ENCODE results near the gene EEFSEC. TPM values are rescaled to one million over a fixed set of nuclear protein-coding genes. Genes with fewer than 3 reads are reported as not detected.

Gene EEFSEC
- total RNA-seq, 1 donor from 2014 or later: 11.7 TPM

DNA sequence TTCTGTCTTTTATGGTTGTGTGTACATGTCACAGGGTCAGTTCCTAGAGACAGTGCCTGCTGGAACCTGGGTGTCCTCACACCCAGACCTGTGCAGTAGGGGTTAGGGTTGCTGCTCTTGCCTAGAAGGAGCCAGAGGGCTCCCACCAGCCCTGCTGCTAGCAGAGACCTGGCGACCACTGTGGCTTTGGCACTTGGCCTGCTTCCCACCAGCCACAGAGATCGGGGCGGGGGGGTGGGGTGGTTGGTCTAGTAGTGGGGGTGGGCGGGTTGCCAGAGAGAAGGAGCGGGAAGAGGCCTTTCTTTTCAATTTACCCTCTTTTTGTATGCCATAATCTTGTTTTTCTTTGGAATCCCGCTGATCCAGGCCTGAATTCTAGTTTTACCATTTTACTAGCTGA is 29.4 kb downstream of the EEFSEC start:
- no peak for DNase-seq (ENCODE audit: low spot score)

GRCh38 chr3:128185630-128186447 is 32.6 kb downstream of the EEFSEC start:
- no peak for DNase-seq (ENCODE audit: low spot score)

DNA sequence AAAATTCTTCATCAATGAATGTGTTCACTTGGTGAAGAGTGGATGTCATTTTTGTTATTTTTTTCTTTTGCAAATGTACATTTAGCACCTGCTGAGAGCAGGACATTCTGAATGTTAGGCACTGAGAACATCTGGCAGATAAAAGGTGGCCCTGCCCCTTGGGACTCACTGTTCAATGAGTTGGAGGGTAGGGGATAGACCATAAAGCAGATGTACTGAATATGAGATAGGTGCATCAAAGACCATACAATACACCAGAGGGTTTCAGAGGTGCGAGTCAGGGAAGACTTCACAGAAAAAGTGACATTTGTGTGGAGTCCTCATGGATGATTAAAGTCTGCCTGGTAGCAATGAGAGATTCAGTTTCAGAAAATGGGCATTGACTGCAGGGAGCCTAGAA is 34.2 kb downstream of the EEFSEC start:
- no peak for DNase-seq (ENCODE audit: low spot score)

GRCh38 chr3:128188326-128188725 is 35.0 kb downstream of the EEFSEC start:
- no peak for DNase-seq (ENCODE audit: low spot score)

- DNase-seq (ENCODE audit: low spot score): no peak
Measured at GRCh38 chr3:128188956-128189355, 35.7 kb downstream of the EEFSEC start.

- no peak for DNase-seq (ENCODE audit: low spot score)
Measured at GRCh38 chr3:128190501-128190900, 37.2 kb downstream of the EEFSEC start.

- DNase-seq (ENCODE audit: low spot score): no peak
Measured at GRCh38 chr3:128192131-128192530, 38.9 kb downstream of the EEFSEC start.

DNA sequence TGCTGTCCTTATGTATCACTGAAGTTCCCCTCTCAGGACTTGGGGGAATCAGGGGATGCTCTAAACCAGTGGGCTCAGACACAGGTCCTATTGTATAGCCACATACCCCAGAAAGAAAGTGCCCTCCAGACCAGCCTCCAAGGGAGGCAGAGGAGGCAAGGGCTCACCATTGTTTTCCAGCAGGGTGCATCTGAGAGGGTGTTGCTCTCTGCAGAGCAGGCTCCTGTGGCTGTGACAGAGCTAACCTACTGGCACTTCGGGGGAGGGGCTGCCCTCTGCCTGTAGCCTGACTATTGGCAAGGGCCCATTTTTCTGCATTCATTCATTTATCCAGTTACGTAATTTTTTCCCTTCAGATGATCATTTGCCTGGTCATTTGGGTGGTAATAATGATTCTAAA is 39.9 kb downstream of the EEFSEC start:
- DNase-seq (ENCODE audit: low spot score): no peak

DNA sequence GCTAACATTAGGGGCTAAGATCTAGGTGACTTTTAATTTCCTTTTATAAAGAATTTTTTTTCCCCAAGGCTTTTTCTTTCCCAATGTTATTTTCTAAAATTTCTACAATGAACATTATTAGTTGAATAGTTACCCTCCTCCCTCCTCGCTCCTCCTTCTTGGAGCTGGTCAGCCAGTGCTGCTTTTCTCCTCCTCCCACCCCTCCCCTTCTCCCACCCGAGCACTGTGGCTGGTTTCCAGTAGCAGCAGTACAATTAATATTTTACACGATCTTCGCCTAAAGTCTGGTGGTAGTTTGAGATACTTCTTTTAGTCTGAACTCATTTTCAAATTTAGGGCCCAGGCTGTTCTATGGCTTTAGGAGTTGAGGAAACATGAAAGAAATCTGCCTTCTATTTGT is 41.6 kb downstream of the EEFSEC start:
- DNase-seq (ENCODE audit: low spot score): no peak

GRCh38 chr3:128195369-128195768 is 42.1 kb downstream of the EEFSEC start:
- DNase-seq (ENCODE audit: low spot score): no peak

DNA sequence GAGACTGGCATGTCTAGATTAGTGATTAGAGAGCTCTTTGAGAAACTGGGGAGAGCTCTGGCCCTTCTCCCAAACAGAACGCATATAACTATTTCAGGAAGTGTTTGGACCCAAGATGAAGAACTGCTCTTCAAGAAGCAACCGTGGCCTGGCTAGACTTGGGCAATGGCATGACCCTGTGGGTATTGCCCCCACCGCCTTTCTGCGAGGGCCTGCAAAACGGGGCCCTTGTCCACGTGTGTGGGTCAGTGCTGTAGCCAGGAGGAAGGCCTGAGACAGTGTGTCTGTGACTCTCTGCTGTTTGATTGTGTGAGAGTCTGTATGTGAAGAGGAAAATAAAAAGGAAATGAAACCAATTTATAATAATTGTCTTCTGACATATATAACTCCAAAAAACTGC is 42.5 kb downstream of the EEFSEC start:
- no peak for DNase-seq (ENCODE audit: low spot score)

DNA sequence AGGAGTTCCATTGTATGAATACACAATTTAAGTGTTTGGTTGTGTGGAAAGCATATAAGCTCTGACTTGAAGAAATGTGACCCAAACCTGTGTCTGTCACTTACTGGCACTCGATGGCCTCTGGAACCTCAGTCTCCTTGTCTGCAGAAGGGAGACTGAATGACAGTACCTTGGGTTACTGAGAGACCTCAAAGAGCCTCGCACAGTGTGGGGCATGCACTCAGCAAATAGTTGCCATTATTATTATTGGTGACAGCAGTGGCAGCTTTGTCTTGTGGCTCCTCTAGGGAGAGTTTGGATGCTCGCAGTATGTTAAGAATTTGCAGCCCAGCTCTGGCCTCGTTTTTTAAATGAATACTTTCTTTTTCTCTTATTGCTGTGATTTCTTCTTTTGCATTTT is 43.4 kb downstream of the EEFSEC start:
- no peak for DNase-seq (ENCODE audit: low spot score)

DNA sequence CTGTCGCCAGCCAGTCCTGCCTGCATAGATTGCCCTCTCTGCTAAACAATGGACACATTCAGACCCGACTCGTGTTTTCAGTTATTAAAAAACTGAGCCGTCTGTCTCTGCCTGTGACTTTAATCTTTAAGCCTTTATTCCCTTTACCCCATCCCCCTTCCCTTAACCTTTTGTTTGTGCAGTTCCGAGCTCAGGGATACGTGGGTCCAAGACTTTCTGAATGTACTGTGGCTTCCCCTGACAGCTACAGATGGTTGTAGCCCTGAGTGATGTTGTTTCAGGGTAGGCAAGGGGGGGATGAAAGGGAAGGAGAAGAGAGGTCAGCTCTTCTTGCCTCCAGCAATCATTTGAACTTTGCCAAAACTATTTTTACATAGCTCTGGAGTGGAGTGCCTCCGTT is 44.6 kb downstream of the EEFSEC start:
- DNase-seq (ENCODE audit: low spot score): no peak

DNA sequence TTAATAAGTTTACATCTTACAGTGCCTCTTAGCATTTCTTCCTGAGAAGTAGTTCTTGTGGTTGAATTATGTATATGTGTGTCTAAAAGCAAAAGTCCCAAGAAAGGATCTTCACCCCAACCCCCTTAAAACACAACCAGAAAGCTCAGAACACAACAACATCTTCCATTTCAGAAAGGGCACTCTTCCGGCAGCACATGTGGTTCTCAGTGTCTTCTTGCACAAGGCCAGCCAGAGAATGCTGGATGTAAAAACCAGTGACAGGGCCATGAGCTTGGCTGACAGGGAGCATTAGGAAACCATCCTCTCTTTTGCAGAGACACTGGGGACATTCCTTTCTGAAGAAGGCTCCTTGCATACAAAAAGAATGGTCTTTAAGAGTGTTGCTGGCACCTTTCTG is 45.0 kb downstream of the EEFSEC start:
- no peak for DNase-seq (ENCODE audit: low spot score)

- DNase-seq (ENCODE audit: low spot score): no peak
Measured at GRCh38 chr3:128199110-128199509, 45.8 kb downstream of the EEFSEC start.

DNA sequence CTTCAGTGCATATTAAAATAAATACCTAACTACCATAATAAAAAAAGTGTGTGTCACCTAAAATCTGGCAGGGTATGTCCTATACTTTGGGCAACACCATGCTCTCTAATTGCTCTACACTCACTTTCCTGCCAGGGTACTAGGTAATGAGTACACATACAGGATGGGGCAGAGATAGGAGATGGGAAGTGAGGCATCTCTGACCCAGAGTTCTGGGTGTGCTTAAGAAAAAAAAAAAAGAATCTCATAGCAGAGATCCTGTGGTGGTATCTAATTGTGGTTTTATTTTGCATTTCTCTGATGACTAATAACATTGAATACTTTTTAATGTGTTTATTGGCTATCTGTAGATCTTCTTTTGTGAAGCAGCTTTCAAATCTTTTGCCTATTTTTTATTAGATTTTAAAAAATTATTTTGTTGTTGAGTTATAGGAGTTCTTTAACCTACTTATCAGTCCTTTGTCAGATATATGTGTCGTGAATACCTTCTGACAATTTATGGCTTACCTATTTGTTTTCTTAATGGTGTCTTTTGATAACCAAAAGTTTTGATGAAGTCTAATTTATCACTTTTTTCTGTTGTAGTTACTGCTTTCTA is 48.0 kb downstream of the EEFSEC start:
- DNase-seq (ENCODE audit: low spot score): no peak

GRCh38 chr3:128203169-128203568 is 49.9 kb downstream of the EEFSEC start:
- DNase-seq (ENCODE audit: low spot score): no peak

DNA sequence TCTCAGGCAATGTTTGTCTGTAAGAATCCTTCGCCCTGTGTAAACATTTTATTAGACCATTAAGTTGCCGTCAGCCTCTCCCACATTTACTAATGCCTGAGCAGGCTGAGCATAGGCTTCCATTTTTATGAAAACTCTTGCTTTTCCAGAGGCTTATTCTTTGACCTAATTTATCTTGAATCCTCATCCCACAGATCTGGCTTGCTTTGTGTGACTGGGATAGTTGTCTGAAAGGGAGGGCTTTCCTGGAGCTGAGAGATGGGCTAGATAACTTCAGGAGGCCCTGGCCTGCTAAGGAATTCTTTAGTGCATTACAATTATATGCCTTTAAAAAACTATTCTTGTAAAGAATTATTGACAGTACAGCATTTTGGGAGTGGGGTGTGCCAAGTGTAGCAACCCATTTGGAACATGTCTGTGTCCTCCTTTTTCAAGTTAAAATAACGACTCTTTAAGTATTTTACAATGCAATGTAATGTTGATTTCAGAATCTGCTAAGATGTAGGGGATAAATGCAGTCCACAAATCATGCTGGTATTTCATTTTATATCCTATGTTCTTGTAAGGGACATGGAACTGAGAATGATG is 52.4 kb downstream of the EEFSEC start:
- DNase-seq (ENCODE audit: low spot score): no peak

GRCh38 chr3:128207951-128208350 is 54.7 kb downstream of the EEFSEC start:
- no peak for DNase-seq (ENCODE audit: low spot score)

DNA sequence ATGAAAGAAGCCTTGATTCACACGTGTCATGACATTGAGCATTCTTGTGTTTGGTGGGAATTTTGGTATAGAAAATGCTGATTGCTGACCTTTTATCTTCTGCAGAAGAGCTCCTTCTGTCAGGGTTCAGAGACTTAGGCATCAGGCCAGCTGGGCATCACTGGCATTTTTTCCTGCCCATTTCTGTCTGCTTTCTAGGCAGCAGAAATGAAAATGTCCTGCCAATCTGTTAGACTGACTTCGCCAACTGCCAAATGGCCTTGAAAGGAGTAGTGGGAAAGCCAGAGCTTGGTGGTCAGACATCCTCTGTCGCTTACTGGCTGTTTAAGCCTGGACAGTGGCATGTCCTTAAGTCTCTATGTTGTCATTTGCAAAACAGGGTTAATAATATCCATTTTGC is 57.4 kb downstream of the EEFSEC start:
- DNase-seq (ENCODE audit: low spot score): no peak

GRCh38 chr3:128214056-128214455 is 60.8 kb downstream of the EEFSEC start:
- DNase-seq (ENCODE audit: low spot score): no peak

GRCh38 chr3:128215290-128215689 is 62.0 kb downstream of the EEFSEC start:
- no peak for DNase-seq (ENCODE audit: low spot score)

DNA sequence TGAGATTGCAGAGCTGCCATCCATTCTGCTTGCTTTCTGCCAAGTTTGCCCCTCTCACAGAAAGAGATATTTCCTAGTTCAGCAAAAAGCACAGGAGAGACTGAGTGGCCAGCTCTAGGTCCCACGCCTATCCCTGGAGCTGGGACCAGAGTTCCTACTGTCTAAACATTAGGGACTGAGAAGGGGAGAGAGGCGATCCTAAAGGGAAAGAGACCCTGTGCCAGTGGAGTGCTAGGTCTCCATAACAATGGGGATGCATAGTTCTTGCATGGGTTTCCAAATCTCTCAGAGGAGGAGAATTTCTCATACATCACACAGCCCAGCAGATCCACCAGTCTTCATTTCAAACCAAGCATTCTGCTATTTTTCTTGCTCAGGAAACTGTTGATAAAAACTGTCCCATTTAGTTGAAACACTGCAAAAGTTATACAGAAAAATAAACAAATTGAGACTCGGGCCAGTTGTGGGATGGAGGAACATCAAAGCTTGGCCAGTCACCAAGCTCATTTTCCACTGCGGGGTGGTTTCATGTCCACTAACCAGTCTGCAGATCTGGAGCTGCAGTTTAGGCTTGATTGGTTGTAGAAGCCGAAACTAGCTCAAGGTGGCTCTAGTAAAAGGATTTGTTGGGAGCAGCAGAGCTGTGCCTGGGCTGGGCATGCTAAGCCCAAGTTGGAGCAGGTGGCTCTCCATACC is 62.7 kb downstream of the EEFSEC start:
- DNase-seq (ENCODE audit: low spot score): peak; percentile 31

Data from mucosa of gallbladder (tissue), 1 donor.